Upper lobe of left lung (tissue), 4 donors: Measurements from ENCODE around the gene AUP1.

ENCODE experiments used
- EP300 ChIP-seq, 4 donors: sonication (generic); formaldehyde crosslinking; IDR thresholded peaks; one replicate each; pipeline ENCODE4 v1.5.1; 2017; ENCODE audit warnings: antibody characterized with exemption in 4 of 4, control low read depth in 2 of 4
- POLR2A ChIP-seq, 4 donors: fragments of 450-650 bp; IDR thresholded peaks; one replicate each; pipeline ENCODE4 v1.5.1; 2016 to 2017; ENCODE audit warnings: antibody characterized with exemption in 4 of 4, mild to moderate bottlenecking in 2 of 4
- POLR2AphosphoS5 ChIP-seq, 2 donors: sonication (generic); formaldehyde crosslinking; IDR thresholded peaks; one replicate each; pipeline ENCODE4 v1.5.1; 2017; ENCODE audit warnings: antibody characterized with exemption in 2 of 2
- TF ChIP-seq, protein P1 (sequence below), 6 experiments: fragments of 450-650 bp in 4 of 6; fragments of 200-600 bp in 2 of 6; sonication (generic) in 2 of 6; IDR thresholded peaks; one replicate each; pipeline ENCODE4 v1.5.1; 2016 to 2019; ENCODE audit warnings: antibody characterized with exemption in 6 of 6

DNA sequence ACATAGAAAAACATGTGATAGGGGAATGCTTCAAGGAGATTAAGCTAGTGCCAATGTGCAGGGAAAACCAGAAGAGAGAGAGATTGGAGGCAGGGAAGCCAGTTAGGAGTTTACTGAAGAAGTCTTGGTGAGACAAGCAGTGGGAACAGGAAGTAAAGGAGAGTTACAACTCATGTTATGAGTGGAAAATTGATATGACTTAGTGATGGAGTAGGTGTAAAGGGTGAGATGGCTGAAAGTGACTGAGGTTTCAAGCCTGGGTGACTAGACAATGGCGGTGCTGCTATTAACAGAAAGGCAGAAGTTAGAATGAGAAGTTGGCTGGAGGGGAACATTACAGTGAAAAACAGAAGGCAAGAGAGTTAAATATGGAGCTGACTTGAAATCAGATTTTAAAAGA, 41.6 kb upstream of the AUP1 start:
- no peak for TF ChIP-seq POLR2AphosphoS5 (IDR thresholded peaks at IDR 0.05)
- TF ChIP-seq, protein P1, sequence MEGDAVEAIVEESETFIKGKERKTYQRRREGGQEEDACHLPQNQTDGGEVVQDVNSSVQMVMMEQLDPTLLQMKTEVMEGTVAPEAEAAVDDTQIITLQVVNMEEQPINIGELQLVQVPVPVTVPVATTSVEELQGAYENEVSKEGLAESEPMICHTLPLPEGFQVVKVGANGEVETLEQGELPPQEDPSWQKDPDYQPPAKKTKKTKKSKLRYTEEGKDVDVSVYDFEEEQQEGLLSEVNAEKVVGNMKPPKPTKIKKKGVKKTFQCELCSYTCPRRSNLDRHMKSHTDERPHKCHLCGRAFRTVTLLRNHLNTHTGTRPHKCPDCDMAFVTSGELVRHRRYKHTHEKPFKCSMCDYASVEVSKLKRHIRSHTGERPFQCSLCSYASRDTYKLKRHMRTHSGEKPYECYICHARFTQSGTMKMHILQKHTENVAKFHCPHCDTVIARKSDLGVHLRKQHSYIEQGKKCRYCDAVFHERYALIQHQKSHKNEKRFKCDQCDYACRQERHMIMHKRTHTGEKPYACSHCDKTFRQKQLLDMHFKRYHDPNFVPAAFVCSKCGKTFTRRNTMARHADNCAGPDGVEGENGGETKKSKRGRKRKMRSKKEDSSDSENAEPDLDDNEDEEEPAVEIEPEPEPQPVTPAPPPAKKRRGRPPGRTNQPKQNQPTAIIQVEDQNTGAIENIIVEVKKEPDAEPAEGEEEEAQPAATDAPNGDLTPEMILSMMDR (IDR thresholded peaks at IDR 0.05) = no peak
- no peak for TF ChIP-seq POLR2A (IDR thresholded peaks at IDR 0.05)
- no peak for TF ChIP-seq EP300 (IDR thresholded peaks at IDR 0.05)
